K562 treated with DMSO at 1 percent for 12 hours (cell line): ENCODE results near the gene RTN4RL2. TPM values are rescaled to one million over a fixed set of nuclear protein-coding genes. Genes with fewer than 3 reads are reported as not detected.

ENCODE experiments used
- total RNA-seq: library from RNA; unstranded; fragments of 300-600 nt; gene quantifications from 2 replicates; pipeline ENCODE4 v1.2.3, GENCODE V29; 2022; ENCODE audit not compliant: insufficient read depth

The RTN4RL2 gene
- 6.4 and 6.8 TPM in 2 replicates for total RNA-seq

DNA sequence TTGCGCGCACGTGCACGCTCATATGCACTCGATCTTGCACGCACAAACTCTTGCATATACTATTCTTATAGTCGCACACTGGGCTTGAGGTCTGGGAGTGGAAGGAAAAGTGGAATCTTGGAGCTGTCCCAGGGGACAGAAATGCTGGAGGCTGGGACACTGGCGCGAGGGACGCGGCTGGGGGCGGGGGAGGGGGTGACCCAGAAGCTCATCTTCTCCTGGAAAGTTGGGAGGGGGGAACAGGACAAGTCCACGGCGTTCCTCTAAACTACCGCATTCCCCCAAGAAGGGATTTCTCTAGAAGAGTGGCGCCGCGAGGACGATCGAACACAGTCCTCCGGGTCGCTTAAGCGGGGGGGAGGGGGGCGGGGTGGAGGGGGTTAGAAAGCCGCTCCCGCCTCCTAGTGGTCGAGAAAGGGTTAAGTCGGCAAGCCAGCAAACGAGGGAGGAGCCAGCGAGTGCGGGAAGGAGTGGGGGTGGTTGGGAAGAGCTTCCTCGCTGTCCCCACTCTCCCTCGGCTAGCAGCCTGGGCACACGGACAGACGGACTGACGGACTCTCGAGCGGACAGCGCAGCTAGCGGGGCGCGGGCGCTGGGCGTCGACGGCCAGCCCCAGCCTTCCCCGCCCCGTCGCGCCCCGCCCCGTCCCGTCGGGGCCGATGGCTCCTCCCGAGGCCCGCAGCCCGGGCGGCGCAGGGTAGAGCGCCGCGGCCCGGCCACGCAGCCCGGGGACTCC, at the start of gene RTN4RL2:
RTN4RL2 (plus strand) TSS at position 507 of the 736 bp plus-strand sequence. CDS start 338 bp downstream, outside the sequence.

DNA sequence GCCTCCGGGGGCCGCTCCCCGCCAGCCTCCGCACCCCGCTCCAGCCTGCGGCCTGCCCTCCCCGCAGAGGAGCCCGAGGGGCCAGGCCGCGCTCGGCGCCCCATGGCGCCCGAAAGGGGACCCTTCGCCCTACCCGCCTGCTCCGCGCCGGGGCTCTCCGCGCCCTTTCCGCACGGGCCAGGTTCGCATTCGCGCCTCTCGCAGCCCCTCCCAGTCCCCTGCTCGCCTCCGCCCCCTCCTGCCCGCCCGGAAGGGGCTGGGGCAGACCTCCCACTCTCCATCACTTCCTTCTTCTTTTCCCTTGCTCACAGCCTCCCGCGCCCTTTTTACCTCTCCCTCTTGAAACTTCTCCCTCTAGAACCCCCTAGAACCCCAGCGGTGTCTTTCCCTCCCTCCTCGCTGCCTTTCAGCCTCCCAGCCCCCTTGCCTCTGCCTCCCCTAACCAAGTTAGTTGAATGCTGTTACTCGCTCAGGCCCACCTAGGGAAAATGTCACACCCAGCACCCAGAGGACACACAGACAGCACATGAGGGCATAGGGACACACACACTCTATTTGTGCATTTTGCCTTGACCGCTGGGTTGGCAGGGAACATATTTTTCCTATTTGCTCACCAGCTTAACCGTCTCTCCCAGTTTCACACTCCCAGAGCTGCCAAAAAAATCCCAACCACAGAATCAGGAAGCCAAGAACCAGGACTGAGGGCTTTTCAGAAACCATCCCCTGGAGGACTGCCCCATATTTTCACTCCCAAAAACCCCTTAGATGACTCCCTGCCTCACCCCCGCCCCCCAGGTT, 33.2 kb upstream of the RTN4RL2 start, which contains the start of gene SLC43A3:
SLC43A3 (minus strand) TSS at position 193 of the 798 bp plus-strand sequence. CDS start 949 bp downstream, outside the sequence.

DNA sequence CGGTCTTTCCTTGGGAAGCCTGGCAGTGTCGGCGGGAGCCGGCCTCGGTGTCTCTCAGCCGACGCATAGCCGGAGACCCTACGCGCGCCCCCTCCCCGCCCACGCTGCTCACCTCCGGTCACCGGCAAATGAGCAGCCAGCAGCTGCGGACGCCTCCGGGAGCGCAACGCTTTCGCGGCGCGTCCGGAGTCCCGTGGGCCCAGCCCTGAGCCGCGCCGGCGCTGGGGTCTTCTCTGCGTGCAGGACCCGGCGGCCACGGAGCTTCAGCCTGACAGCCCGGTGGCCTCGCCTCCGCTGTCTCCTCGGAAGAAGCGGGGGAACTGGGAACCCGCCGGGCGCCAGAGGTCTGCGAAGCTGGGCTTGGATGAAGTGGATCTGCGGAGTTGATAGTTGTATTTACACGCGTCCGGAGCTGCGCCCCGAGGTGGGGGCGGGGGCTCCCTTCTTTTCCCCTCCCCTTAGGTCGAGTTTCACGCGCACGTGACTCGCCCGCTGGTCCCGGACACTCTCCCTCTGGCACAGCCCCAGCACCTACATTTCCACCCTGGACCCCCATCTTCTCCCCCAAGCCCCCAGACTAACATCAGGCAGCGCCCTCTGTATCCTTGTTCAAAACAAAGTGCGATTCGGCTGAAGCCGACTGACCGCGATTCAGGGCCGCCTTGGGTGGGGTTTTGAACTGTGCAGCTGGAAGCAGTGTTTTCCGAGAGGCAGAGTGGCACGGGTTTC, 55.2 kb downstream of the RTN4RL2 start, which contains the start of gene SLC43A1:
SLC43A1 (minus strand) TSS at position 371 of the 729 bp plus-strand sequence. CDS start 1,591 bp downstream, outside the sequence.

Other genes starting within 250 kb of the RTN4RL2 start
- gene APLNR, start 223.3 kb upstream of the RTN4RL2 start, total RNA-seq: 0.57 and 0.69 TPM in 2 replicates
- 23.4 and 35.7 TPM in 2 replicates for gene TNKS1BP1, start 135.6 kb upstream of the RTN4RL2 start, total RNA-seq
- gene SSRP1, start 124.6 kb upstream of the RTN4RL2 start, total RNA-seq: 102 and 170 TPM in 2 replicates
- not detected in 2 replicates for gene P2RX3, start 122.2 kb upstream of the RTN4RL2 start, total RNA-seq
- not detected in 2 replicates for gene PRG3, start 79.4 kb upstream of the RTN4RL2 start, total RNA-seq
- 22.1 and 34.6 TPM in 2 replicates for gene PRG2, start 69.9 kb upstream of the RTN4RL2 start, total RNA-seq
- gene SLC43A3, start 33.4 kb upstream of the RTN4RL2 start, total RNA-seq: 65.5 and 138 TPM in 2 replicates
- gene SLC43A1, start 55.2 kb downstream of the RTN4RL2 start, total RNA-seq: 60.4 and 87.0 TPM in 2 replicates
- gene TIMM10, start 70.2 kb downstream of the RTN4RL2 start, total RNA-seq: 40.3 and 58.1 TPM in 2 replicates
- 1.1 TPM in 1 of 2 replicates, not detected in the other for gene SMTNL1, start 77.1 kb downstream of the RTN4RL2 start, total RNA-seq
- 84.8 and 114 TPM in 2 replicates for gene UBE2L6, start 107.1 kb downstream of the RTN4RL2 start, total RNA-seq
- gene SERPING1, start 137.2 kb downstream of the RTN4RL2 start, total RNA-seq: 0.51 and 1.3 TPM in 2 replicates
- 2.2 and 2.5 TPM in 2 replicates for gene YPEL4, start 189.4 kb downstream of the RTN4RL2 start, total RNA-seq
- gene CLP1, start 197.2 kb downstream of the RTN4RL2 start, total RNA-seq: 19.8 and 22.4 TPM in 2 replicates
- 16.0 and 39.7 TPM in 2 replicates for gene ZDHHC5, start 207.6 kb downstream of the RTN4RL2 start, total RNA-seq